Measurements from ENCODE around the gene SIX4. TPM values are rescaled to one million over a fixed set of nuclear protein-coding genes. Genes with fewer than 3 reads are reported as not detected.

The SIX4 gene
- total RNA-seq, 3 donors from 2014 or later = 2.6 to 16.7 (median 5.2) TPM

GRCh38 chr14:60760209-60760608 is 36.1 kb upstream of the SIX4 start:
- H3K36me3 ChIP-seq = no peaks in the 10 kb centered on the region
- no peak overlapping the region for H3K27ac ChIP-seq
- no peak for DNase-seq (ENCODE audit: low spot score in 2 of 2)
- intact Hi-C loops (cut with DNase I; ENCODE audit: low total_unique reads) = no loop called here
- no peak overlapping the region for H3K4me3 ChIP-seq
- no peaks in the 10 kb centered on the region for H3K9me3 ChIP-seq
- H3K27me3 ChIP-seq = no peaks in the 10 kb centered on the region
- no peak for TF ChIP-seq POLR2AphosphoS5 (IDR thresholded peaks at IDR 0.05)
- no peak for TF ChIP-seq CTCF (IDR thresholded peaks at IDR 0.05)
- TF ChIP-seq POLR2A (IDR thresholded peaks at IDR 0.05) = no peak
- no peaks in the 10 kb centered on the region for H3K4me1 ChIP-seq

DNA sequence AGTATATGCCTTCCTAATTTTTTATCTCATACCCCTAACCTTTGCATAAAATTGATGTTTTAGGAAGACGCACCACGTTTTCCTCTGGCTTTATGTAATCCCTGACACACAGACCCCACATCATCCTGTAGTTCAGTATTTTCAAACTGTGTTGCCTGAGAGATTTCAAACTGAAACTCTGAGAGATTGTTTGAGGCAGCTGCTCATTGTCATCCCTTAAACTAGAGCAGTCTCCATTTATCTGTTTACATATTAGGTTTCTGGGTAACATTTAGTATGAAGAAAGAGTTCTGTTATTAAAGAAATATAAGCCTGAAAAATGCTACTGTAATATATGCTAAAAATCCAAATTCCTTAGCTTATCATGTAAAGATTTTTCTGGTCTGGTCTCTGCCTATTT is 34.7 kb upstream of the SIX4 start:
- TF ChIP-seq CTCF (IDR thresholded peaks at IDR 0.05) = no peak
- no peak for TF ChIP-seq POLR2AphosphoS5 (IDR thresholded peaks at IDR 0.05)
- no peak for TF ChIP-seq POLR2A (IDR thresholded peaks at IDR 0.05)
- Histone ChIP-seq H3K27me3 (no peaks in the 10 kb centered on the region), H3K4me3 (no peak overlapping the region), H3K4me1 (no peaks in the 10 kb centered on the region), H3K9me3 (no peaks in the 10 kb centered on the region), H3K36me3 (no peaks in the 10 kb centered on the region), H3K27ac (no peak overlapping the region)
- no peak for DNase-seq (ENCODE audit: low spot score in 2 of 2)
- intact Hi-C loops (cut with DNase I; ENCODE audit: low total_unique reads) = no loop called here

- no peaks in the 10 kb centered on the region for H3K36me3 ChIP-seq
- intact Hi-C loops (cut with DNase I; ENCODE audit: low total_unique reads) = no loop called here
- H3K4me3 ChIP-seq = no peak overlapping the region
- no peaks in the 10 kb centered on the region for H3K4me1 ChIP-seq
- no peak for DNase-seq (ENCODE audit: low spot score in 2 of 2)
- TF ChIP-seq CTCF (IDR thresholded peaks at IDR 0.05) (no peak), POLR2AphosphoS5 (IDR thresholded peaks at IDR 0.05) (no peak), POLR2A (IDR thresholded peaks at IDR 0.05) (no peak)
- no peaks in the 10 kb centered on the region for H3K27me3 ChIP-seq
- H3K9me3 ChIP-seq = no peaks in the 10 kb centered on the region
- H3K27ac ChIP-seq = no peak overlapping the region
Measured at GRCh38 chr14:60757567-60758002, 33.4 kb upstream of the SIX4 start.

DNA sequence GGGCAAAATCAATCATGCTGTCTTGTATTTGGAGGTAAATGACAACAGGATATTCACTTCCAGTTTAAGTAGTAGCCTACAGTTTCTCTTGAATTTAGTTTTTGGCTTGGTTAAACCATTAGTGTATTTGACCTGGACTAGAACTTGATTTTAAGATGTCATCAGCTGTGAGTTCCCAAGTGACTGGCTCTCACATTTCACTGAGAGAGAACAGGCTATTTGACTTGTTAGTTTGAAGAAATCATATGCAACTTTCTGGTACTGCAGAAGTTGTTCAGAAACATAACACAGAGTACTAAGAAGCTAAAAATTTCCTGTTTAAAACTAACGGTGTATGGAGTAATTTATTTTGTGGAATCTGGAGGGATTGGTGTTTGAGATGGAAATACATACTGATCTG is 32.7 kb upstream of the SIX4 start:
- no peaks in the 10 kb centered on the region for H3K4me1 ChIP-seq
- no peak for DNase-seq (ENCODE audit: low spot score in 2 of 2)
- no peak overlapping the region for H3K4me3 ChIP-seq
- no peaks in the 10 kb centered on the region for H3K9me3 ChIP-seq
- H3K36me3 ChIP-seq = no peaks in the 10 kb centered on the region
- no peak overlapping the region for H3K27ac ChIP-seq
- no peaks in the 10 kb centered on the region for H3K27me3 ChIP-seq
- TF ChIP-seq CTCF (IDR thresholded peaks at IDR 0.05) (no peak), POLR2AphosphoS5 (IDR thresholded peaks at IDR 0.05) (no peak), POLR2A (IDR thresholded peaks at IDR 0.05) (no peak)
- intact Hi-C loops (cut with DNase I; ENCODE audit: low total_unique reads) = no loop called here

DNA sequence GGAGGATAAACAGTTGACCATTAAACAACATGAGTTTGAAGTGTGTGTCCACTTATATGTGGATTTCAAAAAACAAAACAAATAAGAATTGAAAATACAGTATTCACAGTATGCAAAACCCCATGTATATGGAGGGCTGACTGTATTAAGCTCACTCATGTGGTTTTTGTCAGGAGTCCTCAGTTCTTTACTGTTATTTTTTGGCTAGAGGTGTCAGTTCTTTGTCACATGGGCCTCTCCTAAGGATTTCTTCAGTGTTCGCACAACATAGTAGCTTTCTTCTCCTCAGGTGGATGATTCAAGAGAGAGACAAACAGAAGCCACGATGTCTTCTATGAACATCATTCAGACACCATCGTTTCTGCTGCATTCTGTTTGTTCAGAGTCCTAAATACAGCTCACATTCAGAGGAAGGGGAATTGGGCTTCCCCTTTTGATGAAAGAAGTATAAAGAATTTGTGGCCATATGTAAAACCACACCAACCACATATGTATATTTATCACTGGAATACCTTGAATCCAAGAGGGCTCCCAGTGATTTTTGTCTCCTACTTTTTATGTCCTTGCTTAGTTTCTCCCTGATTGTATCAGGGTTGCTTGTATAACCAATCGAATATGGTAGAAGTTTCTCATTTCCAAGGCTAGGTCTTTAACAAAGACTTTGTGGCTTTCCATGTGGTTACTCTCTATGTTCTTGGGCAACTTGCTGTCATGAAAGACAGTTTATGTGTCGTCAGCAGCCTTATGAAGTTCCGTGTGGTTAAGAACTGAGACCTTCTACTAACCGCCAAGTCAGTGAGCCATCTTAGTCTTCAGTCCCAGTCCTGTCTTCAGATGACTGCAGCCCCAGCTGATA is 29.3 kb upstream of the SIX4 start:
- H3K9me3 ChIP-seq = no peaks in the 10 kb centered on the region
- H3K27ac ChIP-seq = no peak overlapping the region
- H3K36me3 ChIP-seq = no peaks in the 10 kb centered on the region
- DNase-seq (ENCODE audit: low spot score in 2 of 2) = no peak
- no peaks in the 10 kb centered on the region for H3K27me3 ChIP-seq
- no peak overlapping the region for H3K4me3 ChIP-seq
- intact Hi-C loops (cut with DNase I; ENCODE audit: low total_unique reads) = no loop called here
- TF ChIP-seq CTCF (IDR thresholded peaks at IDR 0.05) = no peak
- TF ChIP-seq POLR2AphosphoS5 (IDR thresholded peaks at IDR 0.05) = no peak
- TF ChIP-seq POLR2A (IDR thresholded peaks at IDR 0.05) = no peak
- H3K4me1 ChIP-seq = no peaks in the 10 kb centered on the region

All from breast epithelium (tissue), 4 donors.